KMS-11 (cell line): ENCODE results near the gene TMPRSS2.

Source experiments
- H2AFZ ChIP-seq: fragments of 200-600 bp; sonication (generic); 2 replicates; pipeline ENCODE4 v1.6.1; 2016; ENCODE audit warnings: antibody characterized with exemption, mixed run types, low read depth
- H3K27ac ChIP-seq: fragments of 200-600 bp; sonication (generic); 2 replicates; pipeline ENCODE4 v1.6.1; 2016; ENCODE audit warnings: mild to moderate bottlenecking, mixed run types
- H3K27me3 ChIP-seq: fragments of 200-600 bp; sonication (generic); 2 replicates; pipeline ENCODE4 v1.6.1; 2017; ENCODE audit warnings: mild to moderate bottlenecking, low read depth, mixed run types, moderate library complexity; ENCODE audit not compliant: insufficient read depth
- H3K36me3 ChIP-seq: fragments of 200-600 bp; sonication (generic); 2 replicates; pipeline ENCODE4 v1.6.1; 2017; ENCODE audit warnings: mild to moderate bottlenecking, mixed run types; ENCODE audit not compliant: insufficient read depth
- H3K4me1 ChIP-seq: fragments of 200-600 bp; sonication (generic); 2 replicates; pipeline ENCODE4 v1.6.1; 2016; ENCODE audit warnings: mild to moderate bottlenecking, low read depth, mixed run types; ENCODE audit not compliant: poor library complexity, severe bottlenecking
- H3K4me2 ChIP-seq: fragments of 200-600 bp; sonication (generic); 2 replicates; pipeline ENCODE4 v1.7.0; 2016; ENCODE audit warnings: mild to moderate bottlenecking, mixed run types
- H3K4me3 ChIP-seq: fragments of 200-600 bp; sonication (generic); IDR thresholded peaks from 2 replicates; pipeline ENCODE4 v1.6.1; 2017; ENCODE audit warnings: low read depth, low read length, mixed read lengths; ENCODE audit not compliant: insufficient read depth
- H3K79me2 ChIP-seq: fragments of 200-600 bp; sonication (generic); 2 replicates; pipeline ENCODE4 v1.6.1; 2016; ENCODE audit warnings: low read depth, mixed run types; ENCODE audit not compliant: insufficient read depth
- H3K9ac ChIP-seq: fragments of 200-600 bp; sonication (generic); 2 replicates; pipeline ENCODE4 v1.6.1; 2016; ENCODE audit warnings: mild to moderate bottlenecking, mixed run types
- H4K20me1 ChIP-seq: fragments of 200-600 bp; sonication (generic); 2 replicates; pipeline ENCODE4 v1.6.1; 2016; ENCODE audit warnings: mild to moderate bottlenecking, mixed run types; ENCODE audit not compliant: insufficient read depth
- TF ChIP-seq, protein P1 (sequence below): fragments of 200-600 bp; sonication (generic); conservative IDR thresholded peaks from 2 replicates; pipeline ENCODE4 v1.6.1; 2017; ENCODE audit warnings: low read depth, mild to moderate bottlenecking, antibody characterized with exemption, low read length, moderate library complexity, mixed read lengths

Gene TMPRSS2

GRCh38 chr21:41442481-41443186, 65.3 kb downstream of the TMPRSS2 start:
- Histone ChIP-seq H3K9ac (no peak overlapping the region), H2AFZ (no peak overlapping the region), H3K4me2 (no peak overlapping the region), H3K36me3 (no peaks in the 10 kb centered on the region), H3K27me3 (no peaks in the 10 kb centered on the region), H4K20me1 (no peaks in the 10 kb centered on the region), H3K27ac (no peak overlapping the region), H3K79me2 (no peaks in the 10 kb centered on the region), H3K4me1 (no peaks in the 10 kb centered on the region), H3K4me3 (no peak overlapping the region)
- TF ChIP-seq, protein P1, sequence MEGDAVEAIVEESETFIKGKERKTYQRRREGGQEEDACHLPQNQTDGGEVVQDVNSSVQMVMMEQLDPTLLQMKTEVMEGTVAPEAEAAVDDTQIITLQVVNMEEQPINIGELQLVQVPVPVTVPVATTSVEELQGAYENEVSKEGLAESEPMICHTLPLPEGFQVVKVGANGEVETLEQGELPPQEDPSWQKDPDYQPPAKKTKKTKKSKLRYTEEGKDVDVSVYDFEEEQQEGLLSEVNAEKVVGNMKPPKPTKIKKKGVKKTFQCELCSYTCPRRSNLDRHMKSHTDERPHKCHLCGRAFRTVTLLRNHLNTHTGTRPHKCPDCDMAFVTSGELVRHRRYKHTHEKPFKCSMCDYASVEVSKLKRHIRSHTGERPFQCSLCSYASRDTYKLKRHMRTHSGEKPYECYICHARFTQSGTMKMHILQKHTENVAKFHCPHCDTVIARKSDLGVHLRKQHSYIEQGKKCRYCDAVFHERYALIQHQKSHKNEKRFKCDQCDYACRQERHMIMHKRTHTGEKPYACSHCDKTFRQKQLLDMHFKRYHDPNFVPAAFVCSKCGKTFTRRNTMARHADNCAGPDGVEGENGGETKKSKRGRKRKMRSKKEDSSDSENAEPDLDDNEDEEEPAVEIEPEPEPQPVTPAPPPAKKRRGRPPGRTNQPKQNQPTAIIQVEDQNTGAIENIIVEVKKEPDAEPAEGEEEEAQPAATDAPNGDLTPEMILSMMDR: no peak

DNA sequence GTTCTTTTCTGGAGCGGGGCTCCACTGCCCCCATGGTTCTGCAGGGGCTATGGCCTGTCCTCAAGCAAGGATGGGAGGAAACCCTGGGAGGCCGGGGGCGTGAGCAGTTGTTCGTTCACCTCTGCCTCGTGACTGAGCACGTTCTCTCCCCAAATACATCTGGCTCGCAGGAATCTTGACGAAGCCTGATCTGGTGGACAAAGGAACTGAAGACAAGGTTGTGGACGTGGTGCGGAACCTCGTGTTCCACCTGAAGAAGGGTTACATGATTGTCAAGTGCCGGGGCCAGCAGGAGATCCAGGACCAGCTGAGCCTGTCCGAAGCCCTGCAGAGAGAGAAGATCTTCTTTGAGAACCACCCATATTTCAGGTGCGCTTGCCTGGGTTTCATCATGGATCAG, 66.4 kb downstream of the TMPRSS2 start:
- H3K36me3 ChIP-seq: no peaks in the 10 kb centered on the region
- H3K9ac ChIP-seq: no peak overlapping the region
- H3K4me2 ChIP-seq: no peak overlapping the region
- no peaks in the 10 kb centered on the region for H3K4me1 ChIP-seq
- no peak overlapping the region for H3K27ac ChIP-seq
- no peaks in the 10 kb centered on the region for H3K79me2 ChIP-seq
- no peaks in the 10 kb centered on the region for H3K27me3 ChIP-seq
- no peak overlapping the region for H2AFZ ChIP-seq
- TF ChIP-seq, protein P1: no peak
- no peaks in the 10 kb centered on the region for H4K20me1 ChIP-seq
- no peak overlapping the region for H3K4me3 ChIP-seq

- Histone ChIP-seq H2AFZ (no peak overlapping the region), H3K27ac (no peak overlapping the region), H3K4me3 (no peak overlapping the region), H3K4me1 (no peaks in the 10 kb centered on the region), H3K4me2 (no peak overlapping the region), H4K20me1 (no peaks in the 10 kb centered on the region), H3K27me3 (no peaks in the 10 kb centered on the region), H3K9ac (no peak overlapping the region), H3K36me3 (0 out of 2 replicates have a peak, but pooled peaks cover 4% of the 10 kb centered on the region), H3K79me2 (no peaks in the 10 kb centered on the region)
- TF ChIP-seq, protein P1: no peak
These were observed 68.7 kb downstream of the TMPRSS2 start for GRCh38 chr21:41439248-41439647.

- Histone ChIP-seq H3K79me2 (no peaks in the 10 kb centered on the region), H3K36me3 (0 out of 2 replicates have a peak, but pooled peaks cover 4% of the 10 kb centered on the region), H4K20me1 (no peaks in the 10 kb centered on the region), H3K4me1 (no peaks in the 10 kb centered on the region), H3K27me3 (no peaks in the 10 kb centered on the region), H3K4me2 (no peak overlapping the region), H3K9ac (no peak overlapping the region), H3K4me3 (no peak overlapping the region), H3K27ac (no peak overlapping the region), H2AFZ (no peak overlapping the region)
- TF ChIP-seq, protein P1: no peak
These were observed 69.4 kb downstream of the TMPRSS2 start for GRCh38 chr21:41438425-41439113.
